ENCODE results near the gene GATA1.
"Not testable (repeated sequence)": the region's sequence is repeated elsewhere in the genome, so short reads cannot be mapped to it uniquely, and the experiment has no call there.

GATA1 gene

DNA sequence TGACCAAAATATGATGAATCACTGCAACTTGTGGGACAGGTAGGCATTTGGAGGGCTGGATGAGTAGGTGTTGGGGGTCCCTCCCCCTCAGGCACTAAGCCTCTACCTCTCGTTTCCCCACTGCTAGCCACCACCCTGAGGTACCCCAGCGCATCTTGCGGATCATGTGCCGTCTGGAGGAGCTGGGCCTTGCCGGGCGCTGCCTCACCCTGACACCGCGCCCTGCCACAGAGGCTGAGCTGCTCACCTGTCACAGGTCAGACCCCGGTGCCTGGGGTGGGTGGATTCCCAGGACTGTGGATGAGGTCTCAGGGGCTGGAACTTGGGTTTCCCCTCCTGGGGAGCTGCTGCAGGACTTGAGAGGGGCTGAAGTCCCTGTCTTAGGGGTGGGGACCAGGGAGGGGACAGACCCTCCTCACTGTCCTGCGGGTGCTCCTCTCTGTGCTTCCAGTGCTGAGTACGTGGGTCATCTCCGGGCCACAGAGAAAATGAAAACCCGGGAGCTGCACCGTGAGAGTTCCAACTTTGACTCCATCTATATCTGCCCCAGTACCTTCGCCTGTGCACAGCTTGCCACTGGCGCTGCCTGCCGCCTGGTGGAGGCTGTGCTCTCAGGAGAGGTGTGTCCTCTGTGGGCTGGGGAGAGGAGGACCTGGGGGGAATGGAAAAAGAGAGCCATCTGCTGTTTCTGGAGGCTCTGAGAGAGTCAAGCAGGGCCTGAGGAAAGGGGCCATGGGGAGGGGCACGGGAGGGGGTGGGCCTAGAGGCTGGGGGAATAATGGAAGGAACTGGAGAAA, 29.8 kb downstream of the GATA1 start:
- no peak for DNase-seq

DNA sequence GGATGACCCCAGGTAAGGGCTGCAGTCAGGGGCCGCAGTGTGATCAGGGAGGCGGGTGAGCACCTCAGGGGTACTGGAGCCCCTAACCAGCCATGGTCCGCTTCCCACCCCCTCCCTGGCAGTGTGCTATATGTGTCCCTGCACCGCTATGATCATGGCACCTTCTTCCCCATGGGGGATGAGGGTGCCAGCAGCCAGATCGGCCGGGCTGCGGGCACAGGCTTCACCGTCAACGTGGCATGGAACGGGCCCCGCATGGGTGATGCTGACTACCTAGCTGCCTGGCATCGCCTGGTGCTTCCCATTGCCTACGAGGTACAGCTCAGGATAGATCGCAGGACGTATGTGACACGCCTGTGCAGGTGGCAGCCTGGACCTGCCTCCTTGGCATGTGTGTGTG, 31.7 kb downstream of the GATA1 start:
- no peak for DNase-seq

DNA sequence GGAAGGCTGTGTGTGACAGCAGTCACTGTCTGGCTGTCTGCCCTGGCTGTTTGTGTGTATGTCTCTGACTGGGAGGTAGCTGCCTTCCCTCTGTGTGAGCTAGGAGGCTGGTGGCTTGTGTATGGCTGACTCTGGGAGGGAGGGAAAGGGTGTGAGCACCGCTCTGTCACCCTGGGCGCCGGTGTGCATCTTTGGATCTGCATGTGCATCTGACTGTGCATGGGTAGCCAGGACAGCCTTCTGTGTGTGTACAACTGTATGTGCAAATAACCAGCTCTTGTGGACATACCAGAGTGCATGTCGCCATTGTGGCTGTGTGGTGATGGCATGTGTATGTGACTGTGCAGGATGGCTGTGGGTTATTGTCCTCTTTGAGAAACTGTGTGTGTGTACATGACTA, 32.5 kb downstream of the GATA1 start:
- DNase-seq: no peak

DNA sequence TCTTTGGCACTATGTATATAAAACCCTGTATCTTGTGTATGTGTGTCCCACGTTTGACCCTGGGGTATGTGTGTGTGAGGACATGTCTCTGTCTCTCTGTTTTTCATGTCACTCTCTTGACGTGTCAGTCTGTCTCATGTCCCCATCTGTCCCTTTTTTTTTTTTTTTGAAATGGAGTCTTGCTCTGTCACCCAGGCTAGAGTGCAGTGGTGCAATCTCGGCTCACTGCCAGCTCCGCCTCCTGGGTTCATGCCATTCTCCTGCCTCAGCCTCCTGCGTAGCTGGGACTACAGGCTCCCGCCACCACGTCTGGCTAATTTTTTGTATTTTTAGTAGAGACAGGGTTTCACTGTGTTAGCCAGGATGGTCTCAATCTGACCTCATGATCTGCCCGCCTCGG, 33.0 kb downstream of the GATA1 start:
- not testable (repeated sequence) for DNase-seq

DNA sequence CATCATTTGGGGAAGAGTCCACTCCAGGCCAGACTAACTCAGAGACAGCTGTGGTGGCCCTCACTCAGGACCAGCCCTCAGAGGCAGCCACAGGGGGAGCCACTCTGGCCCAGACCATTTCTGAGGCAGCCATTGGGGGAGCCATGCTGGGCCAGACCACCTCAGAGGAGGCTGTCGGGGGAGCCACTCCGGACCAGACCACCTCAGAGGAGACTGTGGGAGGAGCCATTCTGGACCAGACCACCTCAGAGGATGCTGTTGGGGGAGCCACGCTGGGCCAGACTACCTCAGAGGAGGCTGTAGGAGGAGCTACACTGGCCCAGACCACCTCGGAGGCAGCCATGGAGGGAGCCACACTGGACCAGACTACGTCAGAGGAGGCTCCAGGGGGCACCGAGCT, 36.7 kb downstream of the GATA1 start:
- DNase-seq: no peak

DNA sequence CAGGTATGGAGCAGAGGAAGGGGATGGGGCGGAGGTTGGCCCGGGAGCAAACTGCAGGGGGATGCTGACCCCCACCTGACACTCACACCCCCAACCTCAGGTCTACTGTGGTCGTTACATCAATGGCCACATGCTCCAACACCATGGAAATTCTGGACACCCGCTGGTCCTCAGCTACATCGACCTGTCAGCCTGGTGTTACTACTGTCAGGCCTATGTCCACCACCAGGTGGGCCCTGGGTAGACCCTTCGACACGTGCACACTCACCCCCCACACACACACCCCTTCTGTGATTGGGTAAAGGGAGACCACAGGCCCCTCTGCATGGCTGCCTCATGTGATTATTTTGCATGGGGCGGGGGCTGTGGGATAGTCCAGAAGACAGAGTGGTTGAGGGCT, 37.7 kb downstream of the GATA1 start:
- no peak for DNase-seq

DNA sequence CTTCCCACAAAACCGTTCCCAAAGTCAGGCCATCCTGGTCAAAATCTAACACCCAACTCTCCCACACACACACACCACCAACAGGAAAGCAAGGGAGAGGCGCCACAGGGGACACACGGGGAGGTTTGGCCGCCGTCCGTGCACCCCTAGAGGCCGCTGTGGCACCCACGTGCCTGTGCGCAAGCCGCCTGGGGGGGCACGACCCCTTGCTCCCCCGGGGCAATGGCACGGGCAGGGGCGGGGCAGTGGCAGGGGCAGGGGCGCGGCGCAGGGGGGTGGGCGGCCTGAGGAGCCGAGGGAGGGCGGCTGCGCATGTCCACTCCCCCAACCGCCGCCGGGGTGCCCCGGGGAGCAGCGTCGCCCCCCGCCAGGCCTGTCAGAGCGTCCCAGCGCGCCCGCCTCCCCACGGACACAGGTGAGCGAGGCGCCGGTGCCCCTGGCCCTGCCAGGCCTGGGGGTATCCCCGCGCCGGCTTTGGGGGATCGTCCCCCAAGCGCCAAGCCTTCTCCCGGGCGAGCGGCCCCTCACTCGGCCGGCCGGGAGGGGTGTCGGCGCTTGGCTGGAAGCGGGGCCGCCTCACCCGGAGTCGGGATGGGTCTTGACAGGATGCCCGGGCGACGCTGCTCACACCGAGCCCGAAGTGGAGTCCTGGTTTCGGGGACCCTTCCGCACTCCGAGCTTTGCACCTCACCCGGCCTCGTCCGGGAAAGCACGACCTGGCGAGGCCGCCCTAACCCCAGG, 39.9 kb downstream of the GATA1 start, which contains the start of gene ERAS:
Gene ERAS, plus strand, starts transcription at position 379 of the 741 bp plus-strand sequence. CDS start 2,611 bp downstream, outside the sequence.
- no peak for DNase-seq

DNA sequence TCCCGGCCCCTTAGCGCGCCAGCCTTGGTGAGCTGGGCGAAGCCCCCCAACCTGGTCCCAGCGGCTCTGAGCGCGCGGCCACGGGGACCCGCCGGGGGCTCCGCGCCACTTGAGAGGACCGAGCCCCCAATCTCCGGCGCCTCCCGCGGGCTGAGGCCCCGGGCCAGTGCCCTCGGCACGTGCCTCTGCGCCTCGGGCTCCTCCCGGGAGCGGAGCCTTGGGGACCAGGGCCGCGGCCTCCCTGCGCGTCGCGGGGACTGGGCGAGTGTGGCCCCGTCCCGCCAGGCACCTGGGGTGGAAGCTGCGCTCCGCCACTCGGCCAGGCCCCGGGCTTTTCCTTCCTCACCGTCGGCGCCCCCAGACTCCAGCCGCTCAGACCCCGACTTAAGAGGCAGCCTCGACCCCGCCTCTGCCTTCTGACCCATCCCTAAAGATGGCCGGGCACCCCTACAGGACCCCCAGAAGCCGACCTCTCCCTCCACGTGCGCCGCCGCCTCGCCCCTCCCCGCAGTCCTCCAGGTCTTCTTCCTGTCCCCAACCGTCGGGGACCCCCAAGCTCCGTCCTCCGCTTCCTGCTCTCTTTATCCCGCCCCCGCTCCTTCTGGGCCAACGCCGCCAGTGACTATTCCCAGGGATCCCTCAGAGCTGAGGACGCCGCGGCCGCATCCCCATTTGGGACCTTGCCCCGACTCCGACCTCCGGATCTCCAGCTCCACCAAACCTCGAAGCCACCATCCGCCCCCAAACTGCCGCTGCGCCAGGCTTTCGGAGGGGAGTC, 40.7 kb downstream of the GATA1 start:
- no peak for DNase-seq

DNA sequence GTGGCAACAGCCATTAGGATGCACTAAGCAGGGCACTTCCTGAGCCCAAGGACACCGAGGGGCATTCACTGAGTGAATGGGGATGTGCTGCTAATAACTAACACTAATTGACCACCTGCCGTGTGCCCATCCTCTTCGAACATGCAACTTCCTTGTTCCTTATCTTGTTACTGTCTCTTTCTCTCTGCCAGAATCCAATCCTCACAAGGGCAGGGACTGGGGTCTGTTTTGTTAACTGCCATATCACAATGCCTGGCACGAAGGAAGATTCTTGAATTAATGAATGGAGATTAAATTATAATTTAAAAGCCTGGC, 41.2 kb downstream of the GATA1 start:
- no peak for DNase-seq

DNA sequence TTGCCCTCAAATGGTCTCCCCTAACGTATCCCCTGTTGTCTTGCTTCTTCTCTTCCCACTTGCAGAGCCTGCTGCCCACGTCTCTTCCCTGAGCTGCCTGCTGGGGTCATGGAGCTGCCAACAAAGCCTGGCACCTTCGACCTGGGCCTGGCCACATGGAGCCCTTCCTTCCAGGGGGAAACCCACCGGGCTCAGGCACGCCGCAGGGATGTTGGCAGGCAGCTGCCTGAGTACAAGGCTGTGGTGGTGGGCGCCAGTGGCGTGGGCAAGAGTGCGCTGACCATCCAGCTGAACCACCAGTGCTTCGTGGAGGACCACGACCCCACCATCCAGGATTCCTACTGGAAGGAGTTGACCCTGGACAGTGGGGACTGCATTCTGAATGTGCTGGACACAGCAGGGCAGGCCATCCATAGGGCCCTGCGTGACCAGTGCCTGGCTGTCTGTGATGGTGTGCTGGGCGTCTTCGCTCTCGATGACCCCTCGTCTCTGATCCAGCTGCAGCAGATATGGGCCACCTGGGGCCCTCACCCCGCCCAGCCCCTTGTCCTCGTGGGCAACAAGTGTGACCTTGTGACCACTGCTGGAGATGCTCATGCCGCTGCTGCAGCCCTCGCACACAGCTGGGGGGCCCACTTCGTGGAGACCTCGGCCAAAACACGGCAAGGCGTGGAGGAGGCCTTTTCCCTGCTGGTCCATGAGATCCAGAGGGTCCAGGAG, 42.8 kb downstream of the GATA1 start:
- DNase-seq: no peak

DNA sequence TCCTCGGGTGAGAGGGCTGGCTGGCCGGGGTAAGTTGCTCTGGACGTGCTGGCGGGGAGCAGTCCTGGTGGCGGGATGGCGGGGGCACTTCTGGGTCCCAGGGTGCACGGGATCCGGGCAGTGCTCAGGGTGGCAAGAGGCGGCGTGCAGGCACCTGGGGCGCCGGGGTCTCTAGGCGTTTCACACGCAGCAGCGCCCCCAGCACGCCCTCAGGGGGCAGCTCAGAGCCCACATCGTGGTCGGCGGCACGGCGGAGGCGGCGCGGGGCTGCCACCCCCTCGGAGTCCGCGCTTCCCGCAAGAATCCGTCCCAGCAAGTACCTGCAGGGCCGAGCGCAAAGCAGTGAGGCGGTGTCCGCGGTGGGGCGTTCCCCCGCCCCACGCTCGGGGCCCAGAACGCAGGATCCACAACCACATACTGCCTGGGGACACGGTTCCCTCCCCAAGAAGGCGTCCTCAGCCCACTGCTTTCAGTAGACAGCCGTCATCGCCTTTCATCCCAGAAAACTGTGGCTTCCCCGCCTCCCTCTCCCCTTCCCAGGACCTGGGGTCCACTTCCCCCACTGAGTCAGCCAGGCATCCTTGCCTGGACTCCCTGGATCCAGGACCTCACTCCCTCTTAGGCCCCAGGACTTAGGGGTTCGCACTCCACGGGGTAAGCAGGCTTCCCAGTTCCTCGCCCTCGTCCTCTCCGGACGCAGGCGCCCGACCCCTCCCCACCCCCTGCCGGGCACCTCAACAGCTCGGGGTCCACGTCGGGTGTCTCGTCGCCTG, 44.9 kb downstream of the GATA1 start:
- DNase-seq: no peak

DNA sequence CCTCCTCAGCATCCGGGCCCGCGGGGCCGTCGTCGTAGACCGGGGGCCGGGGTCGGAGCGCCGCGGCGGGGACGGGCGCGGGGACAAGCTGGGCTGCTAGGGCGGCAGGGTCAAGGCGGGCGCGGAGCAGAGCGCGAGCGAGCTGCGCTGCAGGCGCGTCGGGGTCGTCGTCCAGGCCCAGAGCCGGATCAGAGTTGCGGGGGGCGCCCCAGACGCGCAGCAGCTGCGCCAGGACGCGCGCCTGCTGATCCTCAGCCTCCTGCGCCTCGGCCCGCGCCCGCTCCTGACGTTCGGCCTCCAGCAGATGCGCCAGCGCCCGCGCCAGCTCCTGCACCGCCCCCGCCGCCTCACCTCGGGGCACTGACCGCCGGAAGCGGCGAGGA, 45.5 kb downstream of the GATA1 start:
- no peak for DNase-seq

DNA sequence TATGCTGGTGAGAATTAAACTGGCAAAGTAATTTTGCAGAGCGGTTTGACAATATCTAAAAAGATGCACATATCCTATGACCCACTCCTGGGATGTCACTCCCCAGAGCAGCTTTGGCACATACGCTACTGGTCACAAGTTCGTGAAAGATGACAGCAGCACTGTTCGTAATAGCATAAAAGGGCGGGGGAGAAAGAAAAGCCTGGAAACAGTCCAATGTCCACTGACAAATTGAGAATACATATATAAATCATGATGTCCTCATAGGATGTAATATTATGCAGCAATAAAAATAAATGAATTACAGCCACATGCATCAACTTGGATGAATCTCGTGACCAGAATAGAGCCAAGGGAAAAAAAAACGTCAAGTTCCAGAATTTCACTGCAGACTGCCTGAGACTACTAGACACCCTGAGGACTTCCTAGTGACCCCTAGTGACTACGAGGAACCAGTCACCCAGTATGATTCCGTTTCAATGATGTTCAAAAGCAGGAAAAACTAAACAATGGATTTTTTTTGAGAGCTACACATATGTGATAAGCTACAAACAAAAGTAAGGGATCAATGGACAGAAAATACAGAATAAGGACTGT, 47.2 kb downstream of the GATA1 start:
- no peak for DNase-seq

DNA sequence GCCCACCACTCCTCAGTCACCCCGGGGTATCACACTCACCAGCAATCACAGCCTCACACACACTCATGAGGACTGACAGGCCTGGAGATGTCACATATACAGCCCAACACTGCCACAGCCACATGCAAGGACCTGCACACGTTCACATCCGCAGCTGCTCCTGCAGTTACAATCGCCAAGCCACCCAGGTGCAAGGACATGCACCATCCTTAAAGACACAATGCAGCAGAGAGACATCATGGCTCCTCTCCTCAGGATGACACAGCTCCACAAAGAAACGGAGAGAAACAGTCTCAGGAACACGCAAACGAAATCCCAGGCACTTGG, 48.0 kb downstream of the GATA1 start:
- no peak for DNase-seq

DNA sequence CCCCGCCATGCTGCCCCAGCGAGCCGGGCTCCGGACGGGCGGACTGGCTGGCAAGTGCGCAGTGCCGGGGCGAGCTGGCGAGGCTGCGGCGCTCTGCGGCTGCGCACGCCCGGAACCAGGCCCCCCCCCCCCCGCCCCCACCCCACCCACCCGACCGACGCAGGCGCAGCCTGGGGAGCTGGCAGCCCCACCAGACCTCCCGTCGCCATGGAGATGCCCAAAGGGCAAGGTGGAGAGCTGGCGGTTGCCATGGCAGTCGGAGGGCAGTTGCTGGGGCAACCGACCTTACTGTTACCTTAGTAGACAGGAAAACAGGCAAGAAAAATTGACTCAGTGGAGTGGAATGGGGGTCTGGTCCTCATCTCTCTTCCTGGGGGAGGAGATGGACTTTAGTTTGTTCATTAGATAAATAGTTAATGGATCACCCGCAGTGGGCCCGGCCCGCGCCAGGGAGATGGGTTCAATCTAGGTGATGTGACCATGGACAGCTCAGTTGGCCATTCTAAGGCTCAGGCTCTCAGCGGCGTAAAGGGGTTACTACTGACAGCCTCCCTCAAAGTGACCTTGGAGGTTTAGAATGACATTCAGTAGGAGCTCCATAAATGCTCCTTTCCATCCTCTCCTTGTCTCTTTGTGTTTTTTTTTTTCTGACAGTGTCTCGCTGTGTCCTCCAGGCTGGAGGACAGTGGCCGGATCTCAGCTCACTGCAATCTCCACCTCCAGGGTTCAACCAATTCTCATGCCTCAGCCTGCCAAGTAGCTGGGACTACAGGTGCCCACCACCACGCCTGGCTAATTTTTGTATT, 49.3 kb downstream of the GATA1 start, which contains the start of gene PCSK1N:
Gene PCSK1N, minus strand, starts transcription at position 87 of the 806 bp plus-strand sequence. Its CDS starts 78 bp downstream, at position 9.
- DNase-seq: peak; percentile 46

DNA sequence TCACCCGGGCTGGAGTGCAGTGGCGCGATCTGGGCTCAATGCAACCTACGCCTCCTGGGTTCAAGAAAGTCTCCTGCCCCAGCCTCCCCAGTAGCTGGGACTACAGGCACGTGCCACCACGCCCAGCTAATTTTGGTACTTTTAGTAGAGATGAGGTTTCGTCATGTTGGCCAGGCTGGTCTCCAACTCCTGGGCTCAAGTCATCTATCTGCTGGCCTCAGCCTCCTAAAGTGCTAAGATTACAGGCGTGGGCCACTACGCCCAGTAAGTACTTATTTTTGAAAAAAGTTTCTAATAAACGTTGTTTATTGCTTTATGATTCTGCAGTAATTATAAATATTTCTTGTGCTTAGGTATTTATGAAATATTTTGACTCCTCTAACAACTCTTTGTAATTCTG, 53.3 kb downstream of the GATA1 start:
- DNase-seq: no peak

All from kidney glomerular epithelial cell (primary cell).